Activated CD4-positive, alpha-beta T cell treated with anti-CD3 and anti-CD28 coated beads, Interleukin-2, amount 50 U/mL, for 1 hour (primary cell): ENCODE measurements around the gene PRRT1B.
"Not testable (repeated sequence)": the region's sequence is repeated elsewhere in the genome, so short reads cannot be mapped to it uniquely, and the experiment has no call there.

Source experiments
- DNase-seq: peaks from one replicate; pipeline ENCODE4 v3.0.0-alpha.2; 2020

PRRT1B gene

DNA sequence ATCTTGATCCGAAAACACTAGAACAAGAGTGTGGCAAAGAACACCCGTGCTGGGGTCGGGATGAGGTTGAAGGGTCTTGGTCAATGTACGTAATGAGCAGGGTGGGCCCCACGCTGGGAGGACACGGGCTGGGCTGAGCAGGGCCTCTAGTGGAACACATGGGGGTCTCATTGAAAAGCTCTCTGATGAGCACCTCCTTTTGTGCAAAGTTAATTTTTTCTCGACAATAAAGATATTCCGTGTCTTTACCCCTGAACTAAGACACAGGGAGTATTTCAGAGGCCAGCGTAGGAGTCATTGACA is 22.3 kb upstream of the PRRT1B start:
- DNase-seq: no peak

DNA sequence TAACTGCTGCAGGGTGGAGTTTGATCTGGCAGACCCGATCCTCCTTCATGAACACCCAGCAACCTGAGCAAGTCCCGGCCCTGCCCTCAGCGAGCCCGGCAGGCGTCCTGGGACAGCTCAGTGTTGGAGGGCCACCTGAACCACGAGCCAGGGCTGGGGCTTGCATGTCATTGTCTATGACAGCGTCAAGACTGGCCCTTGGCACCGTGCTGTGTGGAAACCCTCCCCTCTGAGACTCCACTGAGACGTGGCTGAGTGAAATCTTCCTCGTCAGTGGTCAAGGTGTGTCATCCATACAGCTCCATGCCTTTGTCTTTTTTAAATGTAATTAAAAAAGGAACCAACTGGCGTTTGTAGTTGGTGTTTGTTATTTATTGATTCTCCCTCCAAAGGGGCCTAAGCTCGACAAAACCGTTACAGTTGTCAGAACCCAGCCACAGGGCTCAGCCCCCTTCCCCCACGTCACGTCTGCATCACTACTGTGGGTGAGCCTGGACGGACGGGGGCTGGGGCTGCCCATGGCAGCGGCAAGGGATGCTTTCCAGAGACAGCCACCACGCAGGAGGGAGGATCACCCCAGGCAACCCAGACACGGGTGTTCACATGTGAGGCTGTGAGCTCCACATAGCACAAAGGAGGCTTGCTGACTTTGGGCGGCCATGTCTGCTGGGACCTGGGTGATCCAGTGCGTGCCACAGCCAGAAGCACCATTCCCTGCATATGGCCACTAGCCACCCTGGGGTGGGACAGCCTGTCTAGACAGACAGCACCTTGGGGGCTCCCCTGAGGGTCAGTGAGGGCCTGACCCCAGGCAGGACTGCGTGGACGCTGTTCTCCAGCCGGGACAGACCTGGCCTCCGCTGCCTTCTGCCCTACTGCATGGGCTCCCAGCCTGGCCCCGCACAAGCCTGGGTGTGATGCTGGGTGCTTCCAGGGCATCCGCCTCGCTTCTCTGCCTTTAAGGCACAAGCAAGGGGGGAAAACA is 21.6 kb upstream of the PRRT1B start:
- no peak for DNase-seq

DNA sequence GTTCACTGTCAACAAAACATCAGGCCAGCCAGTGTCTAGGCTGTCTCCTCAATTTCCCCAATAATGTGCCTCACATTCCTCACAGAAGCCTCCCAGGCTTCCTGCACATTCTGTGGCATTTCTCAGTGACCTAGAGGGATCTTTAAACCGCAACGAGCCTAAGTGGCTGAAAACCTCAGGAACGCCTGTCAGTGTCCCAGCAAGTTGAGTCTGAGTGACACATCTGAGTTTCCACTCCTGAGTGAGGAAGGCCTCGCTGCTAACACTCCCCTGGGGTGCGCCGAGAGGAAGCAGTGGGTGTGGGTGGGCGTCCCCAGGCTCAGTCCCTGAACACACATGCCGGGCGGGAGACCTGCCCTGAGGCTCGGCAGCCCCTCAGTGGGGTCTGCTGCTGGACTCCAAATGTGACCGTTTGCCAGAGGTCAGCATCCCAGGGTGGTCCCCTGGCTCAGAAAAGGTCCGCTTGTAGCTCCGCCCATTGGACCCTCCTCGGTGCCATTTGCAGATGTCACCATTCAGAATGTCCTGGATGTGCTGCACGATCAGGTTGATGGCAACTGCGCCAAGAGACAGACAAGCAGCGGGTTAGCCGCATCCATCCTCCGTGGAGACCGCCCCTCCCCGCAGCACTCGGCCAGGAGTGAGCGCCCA is 20.5 kb upstream of the PRRT1B start:
- DNase-seq: no peak

DNA sequence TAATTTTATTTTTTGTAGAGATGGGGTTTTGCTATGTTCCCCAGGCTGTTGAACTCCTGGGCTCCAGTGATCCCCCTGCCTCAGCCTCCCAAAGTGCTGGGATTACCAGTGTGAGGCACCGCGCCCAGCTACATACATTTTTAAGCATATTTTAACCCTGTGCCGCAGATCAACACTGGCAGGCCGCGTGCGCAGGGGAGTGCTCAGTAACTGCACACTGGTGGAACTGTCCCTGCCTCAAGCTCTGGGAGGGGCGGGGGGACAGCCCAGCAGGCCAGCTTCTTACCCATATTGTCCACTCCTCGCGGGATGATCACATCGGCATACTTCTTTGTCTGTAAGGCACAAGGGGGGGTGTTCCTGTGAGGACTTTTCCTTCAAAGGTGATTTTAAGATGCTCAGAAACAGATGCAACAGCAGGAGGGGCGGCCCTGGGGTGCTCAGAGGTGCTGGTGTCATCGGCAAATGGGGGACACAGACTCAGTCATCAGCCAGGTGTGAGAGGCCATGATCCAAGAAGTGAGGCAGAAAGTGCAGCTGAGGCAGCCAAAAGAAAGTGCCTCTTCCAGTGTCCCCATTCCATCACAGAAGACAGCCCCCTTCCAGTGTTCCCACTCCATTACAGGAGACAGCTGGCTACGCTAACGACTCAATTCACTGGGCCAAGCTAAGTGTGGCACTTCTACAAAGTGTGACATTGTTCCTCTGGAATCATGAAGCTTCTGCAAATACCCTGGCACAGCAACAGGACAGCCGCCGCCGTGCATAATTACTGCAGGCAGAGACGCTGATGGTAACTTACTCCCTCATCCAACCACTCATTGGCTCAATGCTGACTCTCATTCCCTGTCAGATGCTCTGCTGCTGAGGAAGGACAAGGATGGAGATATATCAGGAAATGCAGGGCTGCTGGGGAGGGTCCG is 19.4 kb upstream of the PRRT1B start:
- DNase-seq: no peak

DNA sequence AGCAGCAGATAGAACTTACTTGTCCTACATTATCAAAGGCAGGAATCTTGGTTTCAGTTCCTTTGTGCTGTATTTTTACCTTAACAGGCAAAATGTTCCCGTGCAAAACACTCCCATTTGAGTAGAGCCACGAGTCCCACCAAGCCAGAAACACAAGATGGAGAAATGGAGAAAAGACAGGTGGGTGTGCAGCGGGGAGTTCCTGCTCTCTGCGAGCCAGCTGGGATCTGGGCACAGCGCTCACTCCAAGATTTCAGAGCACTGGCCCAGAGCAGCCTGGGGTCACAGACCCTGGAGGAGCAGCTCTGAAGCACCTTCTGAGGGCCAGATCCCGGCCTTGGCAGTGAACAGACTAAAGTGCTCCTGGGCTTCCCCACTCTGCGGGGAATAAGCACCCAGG is 17.1 kb upstream of the PRRT1B start:
- DNase-seq: no peak

DNA sequence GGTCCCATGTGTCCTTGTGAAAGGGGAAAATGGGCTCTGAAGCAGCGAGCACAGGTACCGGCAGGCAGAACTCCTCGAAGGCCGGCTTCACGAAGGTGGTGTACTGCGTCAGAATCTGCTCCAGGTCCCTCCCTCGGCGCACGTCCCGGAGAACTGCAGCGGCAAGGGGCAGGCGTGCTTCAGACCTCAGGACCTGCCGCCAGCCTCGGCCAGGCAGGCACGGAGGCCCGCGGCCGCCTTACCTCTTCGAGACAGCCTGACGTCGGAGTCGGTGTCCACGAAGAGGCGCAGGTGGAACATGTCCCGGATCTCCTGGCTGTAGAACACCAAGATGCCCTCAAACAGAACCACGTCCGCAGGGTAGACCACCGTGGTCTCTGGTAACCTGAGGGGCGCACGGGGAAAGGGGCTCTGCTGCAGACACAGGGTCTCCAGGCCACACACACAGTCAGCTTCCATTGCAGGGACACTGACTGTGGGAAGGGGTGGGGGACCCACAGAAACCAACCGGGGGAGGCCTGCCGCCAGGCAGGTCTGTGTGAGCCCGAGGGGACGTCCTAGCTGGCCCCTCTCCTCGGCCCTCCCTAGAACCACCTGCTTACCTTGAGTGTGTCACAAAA is 16.3 kb upstream of the PRRT1B start:
- DNase-seq: no peak

DNA sequence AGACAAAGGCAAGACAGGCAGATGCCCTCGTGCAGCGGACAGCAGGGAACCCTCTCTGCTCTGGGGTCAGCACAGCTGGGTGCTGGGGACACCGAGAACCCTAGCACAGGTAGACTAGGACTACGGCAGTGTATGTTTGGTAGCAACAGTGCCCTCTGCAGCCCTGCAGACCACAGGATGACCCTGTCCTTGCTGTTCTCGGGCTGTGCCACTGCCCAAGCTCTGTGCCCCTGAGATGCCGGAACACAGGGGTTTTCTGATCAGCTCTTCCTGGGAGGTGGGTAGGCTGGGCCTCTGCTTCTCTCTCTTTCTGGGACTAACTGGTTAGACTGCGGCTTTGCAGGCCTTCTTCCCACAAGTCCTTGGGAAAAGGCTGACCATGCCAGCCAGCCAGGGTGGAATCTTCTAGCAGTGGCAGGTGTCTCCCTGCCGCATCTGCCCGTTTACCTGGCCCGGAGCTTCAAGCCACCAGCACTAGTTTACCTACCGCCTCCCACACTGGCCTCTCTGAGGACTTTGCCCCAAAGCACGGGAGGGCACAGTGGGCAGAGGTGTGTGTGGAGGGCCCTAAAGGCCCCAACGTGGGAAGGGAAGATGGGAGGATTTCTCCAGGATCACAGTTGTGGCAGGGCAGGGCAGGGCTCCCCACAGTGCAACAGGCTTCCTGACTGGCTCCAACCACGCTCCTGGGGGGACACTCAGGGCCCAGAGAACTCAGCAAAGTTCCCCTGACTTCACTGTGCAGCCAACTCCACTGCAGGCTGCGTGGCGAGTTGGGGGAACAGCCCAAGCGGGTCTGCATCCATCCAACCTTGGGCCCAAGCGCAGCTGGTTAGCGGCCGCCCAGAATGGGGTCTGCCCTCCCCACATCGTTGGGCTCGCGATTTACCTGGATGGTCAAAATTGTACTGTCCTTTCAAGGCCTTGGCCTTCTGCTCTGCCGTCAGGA is 15.5 kb upstream of the PRRT1B start:
- no peak for DNase-seq

DNA sequence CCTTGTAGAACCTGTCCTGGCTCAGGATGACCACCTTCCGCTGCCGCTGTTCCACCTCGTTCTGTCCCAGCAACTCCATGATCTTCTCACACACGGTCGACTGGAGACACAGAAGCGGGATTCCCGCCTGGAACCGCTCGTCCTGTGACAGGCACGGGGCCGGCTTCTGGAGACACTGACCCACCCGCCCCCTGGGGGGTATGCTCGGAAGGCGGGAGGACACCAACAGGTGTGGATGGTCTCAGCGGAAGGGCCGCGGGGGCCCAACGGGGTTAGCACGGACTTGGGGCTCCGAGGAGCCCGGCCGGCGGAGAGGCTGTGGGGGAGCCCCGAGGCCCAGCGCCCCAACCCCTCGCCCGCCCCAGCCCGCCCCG is 14.8 kb upstream of the PRRT1B start:
- no peak for DNase-seq

DNA sequence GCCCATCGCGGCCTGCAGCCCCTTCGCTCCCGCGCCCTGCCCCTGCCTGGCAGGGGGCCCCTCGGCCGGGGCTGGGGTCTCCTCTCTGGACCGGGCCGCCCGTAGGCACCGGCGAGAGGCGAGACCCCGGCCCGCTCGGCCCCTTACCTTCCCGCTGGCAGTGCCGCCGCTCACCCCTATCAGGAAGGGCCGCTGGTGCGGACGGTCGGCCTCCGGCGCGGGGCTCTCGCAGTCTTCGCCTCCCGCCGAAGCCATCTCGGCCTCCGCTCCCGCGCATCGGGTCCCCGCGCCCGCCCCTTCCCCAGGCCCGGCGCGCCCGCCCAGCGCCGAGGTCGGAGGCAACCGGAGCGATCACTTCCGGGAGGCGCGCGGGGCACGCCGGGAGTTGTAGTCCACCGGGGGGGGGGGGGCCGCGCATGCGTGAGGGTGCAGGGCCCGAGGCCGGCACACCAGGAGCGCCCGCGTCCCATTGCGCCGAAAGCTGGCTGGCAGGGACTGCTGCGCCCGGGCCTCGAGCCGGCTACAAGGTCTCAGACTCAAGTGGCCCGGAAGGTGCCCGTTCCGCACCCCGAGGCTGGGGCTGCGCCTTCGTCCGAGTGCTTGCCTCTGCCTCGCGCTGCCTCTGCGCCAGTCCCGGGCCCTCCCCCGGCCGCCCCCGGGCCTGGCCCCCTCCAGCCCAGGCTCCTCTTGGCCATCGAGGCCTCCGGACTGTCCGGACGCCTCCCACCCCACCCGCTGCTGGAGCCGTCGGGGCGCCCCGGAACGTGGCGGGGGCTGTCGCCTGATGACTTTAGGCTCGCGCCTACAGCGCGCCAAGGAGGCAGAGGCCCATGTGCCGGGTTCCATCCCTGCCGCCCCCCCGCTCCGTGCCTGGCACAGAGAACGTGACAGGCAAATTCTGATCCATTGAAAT is 14.1 kb upstream of the PRRT1B start, which contains the start of gene UCK1:
Gene UCK1, minus strand, starts transcription at position 344 of the 913 bp plus-strand sequence. Its CDS starts 89 bp downstream, at position 255.
- peak; percentile 72 for DNase-seq

DNA sequence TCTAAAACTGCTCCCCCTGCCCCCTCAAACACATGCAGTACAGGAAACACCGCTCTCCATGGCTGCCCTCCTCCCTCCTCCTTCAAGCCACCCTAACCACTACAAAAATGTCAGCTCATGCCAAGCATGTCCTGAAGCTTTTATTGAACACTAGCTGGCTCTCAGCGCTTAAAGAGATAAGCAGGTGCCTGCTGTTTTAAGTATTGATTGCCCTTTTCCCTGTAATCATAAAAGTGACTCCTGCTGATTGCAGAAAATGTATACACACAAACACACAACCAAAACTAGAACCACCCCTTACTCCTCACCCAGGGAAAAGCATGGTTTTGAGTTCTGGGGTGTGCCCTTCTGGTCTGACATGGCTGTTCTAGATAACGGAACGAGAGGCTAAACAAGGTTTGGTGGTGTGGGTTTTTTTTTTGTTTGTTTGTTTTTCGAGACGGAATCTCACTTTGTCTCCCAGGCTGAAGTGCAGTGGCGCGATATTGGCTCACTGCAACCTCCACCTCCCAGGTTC is 10.5 kb upstream of the PRRT1B start:
- DNase-seq: no peak

DNA sequence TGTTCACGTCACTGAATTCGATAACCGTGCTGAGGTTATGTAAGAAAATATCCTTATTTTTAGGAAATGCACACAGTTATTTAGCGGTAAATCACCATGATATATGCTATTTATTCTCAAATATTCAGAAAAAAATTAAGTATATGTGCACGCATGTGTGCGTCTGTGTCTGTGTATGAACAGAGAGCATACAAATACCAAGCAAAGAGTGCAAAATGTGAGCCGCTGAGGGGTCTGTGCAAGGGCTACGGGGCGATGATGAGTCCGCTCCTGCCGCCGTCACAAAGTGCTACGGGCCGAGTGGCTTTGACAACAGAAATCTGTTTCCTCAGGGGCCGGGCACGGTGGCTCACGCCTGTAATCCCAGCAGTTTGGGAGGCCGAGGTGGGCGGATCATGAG is 7.4 kb upstream of the PRRT1B start:
- DNase-seq: no peak

DNA sequence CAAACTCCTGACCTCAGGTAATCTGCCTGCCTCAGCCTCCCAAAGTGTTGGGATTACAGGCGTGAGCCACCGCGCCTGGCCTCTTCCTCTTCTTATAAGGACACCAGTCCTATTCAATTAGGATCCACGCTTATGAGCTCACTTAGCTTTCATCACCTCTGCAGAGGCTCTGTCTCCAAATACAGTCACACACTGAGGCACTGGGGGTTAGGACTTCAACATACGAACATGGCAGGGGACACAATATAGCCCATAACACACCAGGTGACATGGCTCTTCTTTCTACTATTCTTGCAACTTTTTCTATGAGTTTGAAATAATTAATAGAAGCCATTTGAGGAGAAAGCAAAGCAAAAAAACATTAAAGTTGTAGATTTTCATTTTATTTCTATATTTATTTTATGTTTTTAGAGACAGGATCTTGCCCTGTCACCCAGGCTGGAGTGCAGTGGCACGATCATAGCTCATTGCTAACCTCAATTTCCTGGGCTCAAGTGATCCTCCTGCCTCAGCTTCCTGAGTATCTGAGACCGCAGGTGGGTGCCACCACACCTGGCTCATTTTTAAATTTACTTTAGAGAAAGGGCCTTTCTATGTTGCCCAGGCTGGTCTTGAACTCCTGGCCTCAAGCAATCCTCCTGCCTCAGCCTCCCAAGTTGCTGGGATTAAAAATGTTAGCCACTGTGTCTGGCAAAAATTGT is 6.0 kb upstream of the PRRT1B start:
- DNase-seq: no peak

DNA sequence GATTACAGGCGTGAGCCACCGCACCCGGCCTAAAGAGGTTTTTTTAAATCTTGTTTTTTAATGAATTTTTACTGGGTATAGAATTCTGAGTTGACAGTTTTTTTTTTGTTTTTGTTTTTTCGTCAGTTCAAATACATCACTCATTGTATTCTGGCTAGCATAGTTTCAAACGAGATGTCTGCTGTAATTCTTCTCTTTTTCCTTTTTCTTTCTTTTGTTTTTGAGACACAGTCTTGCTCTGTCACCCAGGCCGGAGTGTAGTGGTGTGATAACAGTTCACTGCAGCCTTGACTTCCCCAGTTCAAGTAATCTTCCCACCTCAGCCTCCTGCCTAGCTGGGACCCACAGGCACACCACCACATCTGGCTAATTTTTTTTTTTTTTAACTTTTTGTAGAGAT is 2.2 kb upstream of the PRRT1B start:
- no peak for DNase-seq

DNA sequence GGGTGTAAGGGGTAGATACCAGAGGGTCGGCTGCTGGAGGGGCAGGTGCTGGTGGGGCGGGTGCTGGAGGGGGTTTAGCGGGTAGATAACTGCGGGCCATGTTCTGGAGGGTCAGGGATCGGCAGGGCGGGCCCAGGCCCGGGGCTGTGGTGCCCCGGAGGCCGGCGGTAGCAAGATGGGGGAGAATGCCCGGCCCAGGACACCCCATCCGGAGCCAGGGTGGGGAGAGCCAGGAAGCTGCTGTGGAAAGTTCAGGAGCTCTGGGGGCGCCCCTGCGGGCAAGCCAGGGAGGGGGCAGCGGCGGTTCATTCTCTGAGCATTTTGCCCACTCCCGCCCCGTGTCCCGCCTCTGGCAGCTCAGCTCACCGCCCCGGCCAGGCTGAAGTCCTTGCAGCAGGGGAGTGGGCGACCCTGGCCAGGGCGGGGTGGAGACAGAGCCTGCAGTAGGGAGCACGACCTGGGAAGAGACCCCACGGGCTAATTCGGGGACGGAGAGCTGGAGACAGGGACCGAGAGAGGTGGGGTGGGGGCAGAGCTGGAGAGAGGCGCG is 538 bp downstream of the PRRT1B start:
- no peak for DNase-seq

DNA sequence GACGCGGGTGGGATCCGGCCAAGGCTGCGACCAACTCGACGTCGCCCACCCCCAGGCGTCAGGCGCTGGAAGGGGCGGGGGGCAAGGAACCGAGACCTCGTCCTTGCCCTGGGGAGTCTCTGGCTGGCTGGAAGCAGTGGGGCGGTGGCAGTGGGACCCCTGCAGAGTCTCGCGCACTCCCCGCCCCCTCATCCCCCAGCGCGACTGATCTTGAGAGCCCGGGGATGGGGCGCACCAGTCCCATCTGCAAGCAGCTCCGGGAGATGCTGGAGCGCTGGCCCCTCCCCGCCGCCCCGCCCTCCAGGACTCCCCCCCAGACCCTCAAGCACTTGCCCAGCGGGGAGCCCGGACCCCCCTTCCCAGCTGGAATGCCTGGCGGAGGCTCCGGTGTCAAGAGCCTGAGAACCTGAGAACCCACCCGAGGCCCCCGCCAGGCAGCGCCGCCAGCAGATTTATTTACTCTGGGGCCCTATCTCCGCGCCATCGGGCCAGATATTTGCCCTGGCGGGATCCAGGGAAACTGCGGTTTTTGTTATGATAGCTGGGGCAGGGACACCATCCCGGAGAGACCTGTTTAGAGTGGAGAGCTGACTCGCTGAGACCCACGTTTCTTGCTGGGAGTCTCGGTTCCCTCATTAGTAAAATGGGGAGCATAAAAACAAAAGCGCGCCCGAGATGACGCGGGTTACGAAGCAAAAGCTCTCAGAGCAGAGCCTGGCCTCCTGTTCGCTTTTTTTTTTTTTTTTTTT is 1.2 kb downstream of the PRRT1B start:
- no peak for DNase-seq

DNA sequence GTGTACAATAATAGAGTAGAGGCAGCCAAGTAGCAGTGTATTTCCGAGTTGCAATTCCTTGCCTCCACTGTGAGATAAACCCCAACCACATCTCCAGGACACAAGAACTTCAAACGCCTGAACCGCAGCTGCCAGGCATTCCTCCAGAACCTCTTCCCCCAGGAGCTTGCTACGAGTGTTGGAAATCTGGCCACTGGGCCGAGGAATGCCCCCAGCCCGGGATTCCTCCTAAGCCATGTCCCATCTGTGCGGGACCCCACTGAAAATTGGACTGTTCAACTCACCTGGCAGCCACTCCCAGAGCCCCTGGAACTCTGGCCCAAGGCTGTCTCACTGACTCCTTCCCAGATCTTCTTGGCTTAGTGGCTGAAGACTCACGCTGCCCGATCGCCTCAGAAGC is 3.9 kb downstream of the PRRT1B start:
- not testable (repeated sequence) for DNase-seq

DNA sequence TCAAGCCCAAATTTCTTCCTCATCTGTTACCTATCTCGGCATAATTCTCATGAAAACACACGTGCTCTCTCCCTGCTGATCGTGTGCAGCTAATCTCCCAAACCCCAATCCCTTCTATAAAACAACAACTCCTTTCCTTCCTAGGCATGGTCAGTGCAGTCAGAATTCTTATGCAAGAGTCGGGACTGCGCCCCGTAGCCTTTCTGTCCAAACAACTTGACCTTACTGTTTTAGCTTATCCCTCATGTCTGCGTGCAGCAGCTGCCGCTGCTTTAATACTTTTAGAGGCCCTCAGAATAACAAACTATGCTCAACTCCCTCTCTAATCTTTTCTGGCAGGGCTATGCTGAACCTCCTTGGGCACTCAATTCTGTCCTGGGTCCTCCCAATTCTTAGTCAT is 5.1 kb downstream of the PRRT1B start:
- not testable (repeated sequence) for DNase-seq

DNA sequence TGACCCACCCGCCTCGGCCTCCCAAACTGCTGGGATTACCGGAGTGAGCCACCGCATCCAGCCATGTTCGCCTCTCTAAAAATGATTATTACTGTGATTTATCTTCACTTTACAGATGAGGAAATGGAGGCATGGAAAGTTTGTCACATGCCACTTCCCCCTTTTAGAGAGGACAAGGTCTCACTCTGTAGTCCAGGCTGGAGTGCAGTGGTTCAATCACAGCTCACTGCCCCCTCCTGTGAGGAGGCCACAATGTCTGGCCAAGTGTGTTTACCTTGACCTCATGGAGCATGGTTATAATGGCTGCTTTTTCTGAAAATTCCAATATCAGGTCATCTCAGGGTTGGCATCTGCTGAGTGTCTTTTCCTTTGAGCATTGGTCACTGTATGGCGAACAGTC is 6.7 kb downstream of the PRRT1B start:
- DNase-seq: no peak
